SK-N-SH treated with all-trans-retinoic acid at 6 μM for 48 hours (cell line): Measurements from ENCODE around the gene ACOT9.

Source experiments
- CSRNP3 ChIP-seq: fragments of 250-450 bp; sonication (Bioruptor Pico); IDR thresholded peaks from 2 replicates; pipeline ENCODE4 v1.5.1; 2021; ENCODE audit warnings: mild to moderate bottlenecking, moderate library complexity
- SNAI2 ChIP-seq: fragments of 250-450 bp; sonication (Bioruptor Pico); IDR thresholded peaks from 2 replicates; pipeline ENCODE4 v1.5.0; 2020; ENCODE audit warnings: mild to moderate bottlenecking, moderate library complexity
- TF ChIP-seq, protein P1 (sequence below): fragments of 250-450 bp; sonication (Bioruptor Pico); IDR thresholded peaks from 2 replicates; pipeline ENCODE4 v1.8.0; 2020; ENCODE audit warnings: mild to moderate bottlenecking, moderate library complexity, borderline replicate concordance
- TF ChIP-seq, protein P2 (sequence below): fragments of 250-450 bp; sonication (Bioruptor Pico); IDR thresholded peaks from 2 replicates; pipeline ENCODE4 v1.5.0; 2020; ENCODE audit warnings: mild to moderate bottlenecking, moderate library complexity

GRCh38 chrX:23790155-23790497 lies 47.0 kb upstream of the ACOT9 start:
- TF ChIP-seq CSRNP3 (CRISPR knock-in tag): no peak
- TF ChIP-seq, protein P1, sequence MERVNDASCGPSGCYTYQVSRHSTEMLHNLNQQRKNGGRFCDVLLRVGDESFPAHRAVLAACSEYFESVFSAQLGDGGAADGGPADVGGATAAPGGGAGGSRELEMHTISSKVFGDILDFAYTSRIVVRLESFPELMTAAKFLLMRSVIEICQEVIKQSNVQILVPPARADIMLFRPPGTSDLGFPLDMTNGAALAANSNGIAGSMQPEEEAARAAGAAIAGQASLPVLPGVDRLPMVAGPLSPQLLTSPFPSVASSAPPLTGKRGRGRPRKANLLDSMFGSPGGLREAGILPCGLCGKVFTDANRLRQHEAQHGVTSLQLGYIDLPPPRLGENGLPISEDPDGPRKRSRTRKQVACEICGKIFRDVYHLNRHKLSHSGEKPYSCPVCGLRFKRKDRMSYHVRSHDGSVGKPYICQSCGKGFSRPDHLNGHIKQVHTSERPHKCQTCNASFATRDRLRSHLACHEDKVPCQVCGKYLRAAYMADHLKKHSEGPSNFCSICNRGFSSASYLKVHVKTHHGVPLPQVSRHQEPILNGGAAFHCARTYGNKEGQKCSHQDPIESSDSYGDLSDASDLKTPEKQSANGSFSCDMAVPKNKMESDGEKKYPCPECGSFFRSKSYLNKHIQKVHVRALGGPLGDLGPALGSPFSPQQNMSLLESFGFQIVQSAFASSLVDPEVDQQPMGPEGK: no peak
- TF ChIP-seq, protein P2, sequence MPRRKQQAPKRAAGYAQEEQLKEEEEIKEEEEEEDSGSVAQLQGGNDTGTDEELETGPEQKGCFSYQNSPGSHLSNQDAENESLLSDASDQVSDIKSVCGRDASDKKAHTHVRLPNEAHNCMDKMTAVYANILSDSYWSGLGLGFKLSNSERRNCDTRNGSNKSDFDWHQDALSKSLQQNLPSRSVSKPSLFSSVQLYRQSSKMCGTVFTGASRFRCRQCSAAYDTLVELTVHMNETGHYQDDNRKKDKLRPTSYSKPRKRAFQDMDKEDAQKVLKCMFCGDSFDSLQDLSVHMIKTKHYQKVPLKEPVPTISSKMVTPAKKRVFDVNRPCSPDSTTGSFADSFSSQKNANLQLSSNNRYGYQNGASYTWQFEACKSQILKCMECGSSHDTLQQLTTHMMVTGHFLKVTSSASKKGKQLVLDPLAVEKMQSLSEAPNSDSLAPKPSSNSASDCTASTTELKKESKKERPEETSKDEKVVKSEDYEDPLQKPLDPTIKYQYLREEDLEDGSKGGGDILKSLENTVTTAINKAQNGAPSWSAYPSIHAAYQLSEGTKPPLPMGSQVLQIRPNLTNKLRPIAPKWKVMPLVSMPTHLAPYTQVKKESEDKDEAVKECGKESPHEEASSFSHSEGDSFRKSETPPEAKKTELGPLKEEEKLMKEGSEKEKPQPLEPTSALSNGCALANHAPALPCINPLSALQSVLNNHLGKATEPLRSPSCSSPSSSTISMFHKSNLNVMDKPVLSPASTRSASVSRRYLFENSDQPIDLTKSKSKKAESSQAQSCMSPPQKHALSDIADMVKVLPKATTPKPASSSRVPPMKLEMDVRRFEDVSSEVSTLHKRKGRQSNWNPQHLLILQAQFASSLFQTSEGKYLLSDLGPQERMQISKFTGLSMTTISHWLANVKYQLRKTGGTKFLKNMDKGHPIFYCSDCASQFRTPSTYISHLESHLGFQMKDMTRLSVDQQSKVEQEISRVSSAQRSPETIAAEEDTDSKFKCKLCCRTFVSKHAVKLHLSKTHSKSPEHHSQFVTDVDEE (CRISPR knock-in tag): no peak
- no peak for TF ChIP-seq SNAI2 (CRISPR knock-in tag)
